ENCODE results near the gene NKG7.
A peak's percentile ranks its signal among the peaks of the same experiment; 100 is the strongest.
"Not testable (repeated sequence)": the region's sequence is repeated elsewhere in the genome, so short reads cannot be mapped to it uniquely, and the experiment has no call there.

The NKG7 gene

GRCh38 chr19:51372649-51373504 is at the start of gene NKG7:
TSS of gene NKG7 (minus strand) at chr19:51372654. CDS start at chr19:51372535, 119 bp downstream.
- DNase-seq, result peak; percentile 84 to 88

- DNase-seq, result peak; percentile 95 to 96
Observed at GRCh38 chr19:51422053-51422448, 49.6 kb upstream of the NKG7 start.

- DNase-seq, result peak in 1 of 2 experiments; percentile 37
Observed at GRCh38 chr19:51421229-51422052, 49.0 kb upstream of the NKG7 start.

- not testable (repeated sequence) for DNase-seq
Observed at GRCh38 chr19:51420511-51420910, 48.1 kb upstream of the NKG7 start.

GRCh38 chr19:51418707-51419106 is 46.3 kb upstream of the NKG7 start:
- DNase-seq, result no peak

GRCh38 chr19:51417810-51418157 is 45.3 kb upstream of the NKG7 start:
- no peak for DNase-seq

- peak; percentile 56 to 73 for DNase-seq
Observed at GRCh38 chr19:51417107-51417809, 44.8 kb upstream of the NKG7 start, which contains the start of gene SIGLEC10. TSS of gene SIGLEC10 (minus strand) at chr19:51417642. CDS start at chr19:51417581, 61 bp downstream.

- DNase-seq, result not testable (repeated sequence)
Observed at GRCh38 chr19:51416422-51416821, 44.0 kb upstream of the NKG7 start.

GRCh38 chr19:51415187-51415586 is 42.7 kb upstream of the NKG7 start:
- no peak for DNase-seq

GRCh38 chr19:51410950-51411748 is 38.7 kb upstream of the NKG7 start:
- DNase-seq, result no peak

GRCh38 chr19:51407511-51408131 is 35.2 kb upstream of the NKG7 start:
- peak; percentile 21 to 47 for DNase-seq

- DNase-seq, result no peak
Observed at GRCh38 chr19:51402117-51402516, 29.7 kb upstream of the NKG7 start.

GRCh38 chr19:51399936-51400335 is 27.5 kb upstream of the NKG7 start:
- DNase-seq, result not testable (repeated sequence)

- no peak for DNase-seq
Observed at GRCh38 chr19:51399231-51399630, 26.8 kb upstream of the NKG7 start.

GRCh38 chr19:51398096-51398704 is 25.7 kb upstream of the NKG7 start:
- no peak for DNase-seq

- not testable (repeated sequence) for DNase-seq
Observed at GRCh38 chr19:51397453-51397852, 25.0 kb upstream of the NKG7 start.

- no peak for DNase-seq
Observed at GRCh38 chr19:51396175-51396574, 23.7 kb upstream of the NKG7 start.

- peak; percentile 94 to 96 for DNase-seq
Observed at GRCh38 chr19:51394050-51394836, 21.8 kb upstream of the NKG7 start.

GRCh38 chr19:51392701-51393100 is 20.2 kb upstream of the NKG7 start:
- DNase-seq, result no peak

- DNase-seq, result no peak
Observed at GRCh38 chr19:51391073-51391611, 18.7 kb upstream of the NKG7 start.
